ENCODE data around the gene FOXN3.

FOXN3 gene

GRCh38 chr14:89264196-89264800 is 152.7 kb downstream of the FOXN3 start:
- Histone ChIP-seq H3K27me3 (ENCODE audit: insufficient read depth, poor library complexity, severe bottlenecking) (no peaks in the 10 kb centered on the region), H3K4me3 (replicated peaks; ENCODE audit: insufficient read depth, low read length) (no peak overlapping the region), H3K27ac (replicated peaks) (no peak overlapping the region)
- no peak for DNase-seq (ENCODE audit: low read depth in 1 of 2, low spot score in 1 of 2)
- TF ChIP-seq POLR2AphosphoS5 (IDR thresholded peaks at IDR 0.05; ENCODE audit: low read depth) (no peak), CTCF (IDR thresholded peaks at IDR 0.05; ENCODE audit: insufficient read depth, low read length) (no peak), SPI1 (IDR thresholded peaks at IDR 0.05; ENCODE audit: borderline replicate concordance, low read depth) (no peak), GABPA (IDR thresholded peaks at IDR 0.05; ENCODE audit: low read depth) (no peak), REST (IDR thresholded peaks at IDR 0.05; ENCODE audit: insufficient replicate concordance, low read depth) (no peak)

- DNase-seq (ENCODE audit: low read depth in 1 of 2, low spot score in 1 of 2), result no peak
- Histone ChIP-seq H3K27ac (replicated peaks) (no peak overlapping the region), H3K27me3 (ENCODE audit: insufficient read depth, poor library complexity, severe bottlenecking) (no peaks in the 10 kb centered on the region), H3K4me3 (replicated peaks; ENCODE audit: insufficient read depth, low read length) (no peak overlapping the region)
- TF ChIP-seq GABPA (IDR thresholded peaks at IDR 0.05; ENCODE audit: low read depth), result no peak
- TF ChIP-seq POLR2AphosphoS5 (IDR thresholded peaks at IDR 0.05; ENCODE audit: low read depth), result no peak
- TF ChIP-seq CTCF (IDR thresholded peaks at IDR 0.05; ENCODE audit: insufficient read depth, low read length), result no peak
- no peak for TF ChIP-seq REST (IDR thresholded peaks at IDR 0.05; ENCODE audit: insufficient replicate concordance, low read depth)
These were observed 155.0 kb downstream of the FOXN3 start for GRCh38 chr14:89262041-89262440.

GRCh38 chr14:89260898-89261297 is 156.1 kb downstream of the FOXN3 start:
- DNase-seq (ENCODE audit: low read depth in 1 of 2, low spot score in 1 of 2), result no peak
- no peak for TF ChIP-seq SPI1 (IDR thresholded peaks at IDR 0.05; ENCODE audit: borderline replicate concordance, low read depth)
- no peak for TF ChIP-seq POLR2AphosphoS5 (IDR thresholded peaks at IDR 0.05; ENCODE audit: low read depth)
- TF ChIP-seq REST (IDR thresholded peaks at IDR 0.05; ENCODE audit: insufficient replicate concordance, low read depth), result no peak
- no peak for TF ChIP-seq GABPA (IDR thresholded peaks at IDR 0.05; ENCODE audit: low read depth)
- TF ChIP-seq CTCF (IDR thresholded peaks at IDR 0.05; ENCODE audit: insufficient read depth, low read length), result no peak
- H3K27ac ChIP-seq (replicated peaks), result no peak overlapping the region
- no peak overlapping the region for H3K4me3 ChIP-seq (replicated peaks; ENCODE audit: insufficient read depth, low read length)
- no peaks in the 10 kb centered on the region for H3K27me3 ChIP-seq (ENCODE audit: insufficient read depth, poor library complexity, severe bottlenecking)

All from HL-60 (cell line).